Stimulated activated CD8-positive, alpha-beta memory T cell treated with anti-CD3 and anti-CD28 coated beads, Interleukin-15, amount 100 ng/mL, for 24 hours (primary cell): ENCODE results near the gene MAF.

Experiments
- DNase-seq: peaks from one replicate; pipeline ENCODE4 v3.0.0-alpha.2; 2020; ENCODE audit warnings: low read depth

The MAF gene

GRCh38 chr16:79600638-79601091 is at the start of gene MAF:
MAF (minus strand) TSS chr16:79600737; CDS start chr16:79599902, 835 bp downstream.
- DNase-seq: peak; percentile 51

- DNase-seq: no peak
Observed at GRCh38 chr16:79648826-79649225, 48.3 kb upstream of the MAF start.

- no peak for DNase-seq
Observed at GRCh38 chr16:79647586-79647985, 47.0 kb upstream of the MAF start.

GRCh38 chr16:79645701-79646100 is 45.2 kb upstream of the MAF start:
- DNase-seq: no peak

GRCh38 chr16:79644971-79645667 is 44.6 kb upstream of the MAF start:
- no peak for DNase-seq

GRCh38 chr16:79642652-79643051 is 42.1 kb upstream of the MAF start:
- DNase-seq: no peak

- no peak for DNase-seq
Observed at GRCh38 chr16:79640513-79641360, 40.2 kb upstream of the MAF start.

- no peak for DNase-seq
Observed at GRCh38 chr16:79639576-79640311, 39.2 kb upstream of the MAF start.

- no peak for DNase-seq
Observed at GRCh38 chr16:79638386-79638785, 37.8 kb upstream of the MAF start.

GRCh38 chr16:79635488-79635887 is 35.0 kb upstream of the MAF start:
- no peak for DNase-seq

- no peak for DNase-seq
Observed at GRCh38 chr16:79634298-79634697, 33.8 kb upstream of the MAF start.

- DNase-seq: no peak
Observed at GRCh38 chr16:79632289-79632688, 31.8 kb upstream of the MAF start.

GRCh38 chr16:79628988-79629387 is 28.5 kb upstream of the MAF start:
- no peak for DNase-seq

GRCh38 chr16:79628501-79628975 is 28.0 kb upstream of the MAF start:
- no peak for DNase-seq

- no peak for DNase-seq
Observed at GRCh38 chr16:79627092-79627491, 26.6 kb upstream of the MAF start.

- DNase-seq: no peak
Observed at GRCh38 chr16:79625738-79626137, 25.2 kb upstream of the MAF start.

- DNase-seq: no peak
Observed at GRCh38 chr16:79623824-79624223, 23.3 kb upstream of the MAF start.

- DNase-seq: no peak
Observed at GRCh38 chr16:79623062-79623461, 22.5 kb upstream of the MAF start.

- DNase-seq: no peak
Observed at GRCh38 chr16:79621027-79621426, 20.5 kb upstream of the MAF start.

GRCh38 chr16:79618692-79619050 is 18.1 kb upstream of the MAF start:
- DNase-seq: no peak

- no peak for DNase-seq
Observed at GRCh38 chr16:79618041-79618691, 17.6 kb upstream of the MAF start.

GRCh38 chr16:79613009-79613408 is 12.5 kb upstream of the MAF start:
- no peak for DNase-seq
